ENCODE measurements around the gene OR6C2.
"Not testable (repeated sequence)": the region's sequence is repeated elsewhere in the genome, so short reads cannot be mapped to it uniquely, and the experiment has no call there.

OR6C2 gene

GRCh38 chr12:55443776-55444175 is at the start of gene OR6C2:
Gene OR6C2 (plus strand): TSS chr12:55444076. CDS start chr12:55452214, 8,138 bp downstream.
- DNase-seq, result no peak

- DNase-seq, result no peak
Measured at GRCh38 chr12:55396326-55396725, 47.5 kb upstream of the OR6C2 start.

- DNase-seq, result no peak
Measured at GRCh38 chr12:55400229-55400628, 43.6 kb upstream of the OR6C2 start, which contains the start of gene OR6C65. Gene OR6C65 (plus strand): TSS chr12:55400529. CDS start chr12:55400529, 0 bp downstream.

GRCh38 chr12:55407866-55408265 is 36.0 kb upstream of the OR6C2 start:
- DNase-seq, result no peak

- DNase-seq, result not testable (repeated sequence)
Measured at GRCh38 chr12:55409133-55409532, 34.7 kb upstream of the OR6C2 start.

- not testable (repeated sequence) for DNase-seq
Measured at GRCh38 chr12:55412138-55412537, 31.7 kb upstream of the OR6C2 start.

GRCh38 chr12:55413498-55414388 is 30.1 kb upstream of the OR6C2 start:
- DNase-seq, result not testable (repeated sequence)

- DNase-seq, result not testable (repeated sequence)
Measured at GRCh38 chr12:55414396-55414823, 29.5 kb upstream of the OR6C2 start.

- DNase-seq, result not testable (repeated sequence)
Measured at GRCh38 chr12:55414889-55415288, 29.0 kb upstream of the OR6C2 start.

- DNase-seq, result no peak
Measured at GRCh38 chr12:55416961-55417360, 26.9 kb upstream of the OR6C2 start.

- no peak for DNase-seq
Measured at GRCh38 chr12:55420307-55420962, 23.4 kb upstream of the OR6C2 start.

- DNase-seq, result no peak
Measured at GRCh38 chr12:55425954-55426353, 17.9 kb upstream of the OR6C2 start, which contains the start of gene OR6C76. Gene OR6C76 (plus strand): TSS chr12:55426254. CDS start chr12:55426254, 0 bp downstream.

- DNase-seq, result no peak
Measured at GRCh38 chr12:55428331-55429243, 15.3 kb upstream of the OR6C2 start.

- not testable (repeated sequence) for DNase-seq
Measured at GRCh38 chr12:55441233-55441632, 2.6 kb upstream of the OR6C2 start.

- DNase-seq, result no peak
Measured at GRCh38 chr12:55445357-55445756, 1.5 kb downstream of the OR6C2 start.

GRCh38 chr12:55446326-55446725 is 2.5 kb downstream of the OR6C2 start:
- no peak for DNase-seq

- DNase-seq, result no peak
Measured at GRCh38 chr12:55448825-55449224, 4.9 kb downstream of the OR6C2 start.

GRCh38 chr12:55464926-55465325 is 21.1 kb downstream of the OR6C2 start:
- not testable (repeated sequence) for DNase-seq

GRCh38 chr12:55467836-55468235 is 24.0 kb downstream of the OR6C2 start:
- no peak for DNase-seq

- DNase-seq, result no peak
Measured at GRCh38 chr12:55469291-55469690, 25.4 kb downstream of the OR6C2 start.

- no peak for DNase-seq
Measured at GRCh38 chr12:55470088-55470829, 26.4 kb downstream of the OR6C2 start, which contains the start of gene OR6C70. Gene OR6C70 (minus strand): TSS chr12:55470138. CDS start chr12:55470138, 0 bp downstream.

GRCh38 chr12:55472264-55472663 is 28.4 kb downstream of the OR6C2 start:
- no peak for DNase-seq

Measured in hematopoietic multipotent progenitor cell treated with erythropoietin and hydrocortisone succinate and interleukin-3 and kit ligand, for 6 days (in vitro differentiated cells).